ENCODE measurements around the gene RALGPS2.

DNA sequence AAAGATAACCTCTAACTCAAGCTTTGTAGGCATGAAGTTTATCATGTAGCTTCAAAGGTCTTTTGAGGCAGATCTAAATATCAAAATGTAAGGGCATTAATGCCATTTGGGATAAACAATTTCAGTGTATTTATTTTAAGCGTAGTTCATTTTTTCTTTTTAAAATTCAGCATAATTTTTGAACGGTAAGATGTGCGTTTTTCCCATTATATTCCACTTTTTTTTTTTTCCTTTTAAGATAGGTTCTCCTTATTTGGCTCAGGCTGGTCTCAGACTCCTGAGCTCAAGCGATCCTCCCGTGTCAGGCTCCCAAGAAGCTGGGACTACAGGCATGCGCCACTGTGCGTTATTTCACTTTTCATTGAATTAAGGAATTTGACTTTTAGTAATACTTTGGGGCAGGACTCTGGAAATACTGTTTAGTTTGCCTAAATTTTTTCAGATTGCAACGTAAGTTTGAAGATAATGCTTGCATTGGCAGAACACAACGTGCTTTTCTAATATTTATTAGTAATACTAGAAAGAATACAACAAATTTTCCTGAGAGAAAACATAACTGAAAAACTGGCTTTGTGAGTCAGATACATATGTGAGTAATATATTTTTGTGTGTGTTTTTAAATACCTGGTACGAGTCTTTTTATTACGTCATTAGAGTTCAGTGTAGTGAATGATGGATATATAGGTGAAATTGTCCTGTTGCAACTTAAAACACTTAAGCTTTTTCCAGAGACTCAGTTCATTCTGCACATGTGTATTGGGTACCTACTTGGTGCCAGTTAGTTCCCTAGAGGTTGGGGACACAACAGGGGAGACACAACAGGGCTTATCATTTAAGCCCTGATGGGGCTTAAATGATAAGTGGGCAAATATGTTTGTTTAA is 2.2 kb downstream of the RALGPS2 start:
- TF ChIP-seq, protein P1, sequence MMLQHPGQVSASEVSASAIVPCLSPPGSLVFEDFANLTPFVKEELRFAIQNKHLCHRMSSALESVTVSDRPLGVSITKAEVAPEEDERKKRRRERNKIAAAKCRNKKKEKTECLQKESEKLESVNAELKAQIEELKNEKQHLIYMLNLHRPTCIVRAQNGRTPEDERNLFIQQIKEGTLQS (CRISPR knock-in tag; conservative IDR thresholded peaks at IDR 0.05), result no peak
- TF ChIP-seq, protein P2, sequence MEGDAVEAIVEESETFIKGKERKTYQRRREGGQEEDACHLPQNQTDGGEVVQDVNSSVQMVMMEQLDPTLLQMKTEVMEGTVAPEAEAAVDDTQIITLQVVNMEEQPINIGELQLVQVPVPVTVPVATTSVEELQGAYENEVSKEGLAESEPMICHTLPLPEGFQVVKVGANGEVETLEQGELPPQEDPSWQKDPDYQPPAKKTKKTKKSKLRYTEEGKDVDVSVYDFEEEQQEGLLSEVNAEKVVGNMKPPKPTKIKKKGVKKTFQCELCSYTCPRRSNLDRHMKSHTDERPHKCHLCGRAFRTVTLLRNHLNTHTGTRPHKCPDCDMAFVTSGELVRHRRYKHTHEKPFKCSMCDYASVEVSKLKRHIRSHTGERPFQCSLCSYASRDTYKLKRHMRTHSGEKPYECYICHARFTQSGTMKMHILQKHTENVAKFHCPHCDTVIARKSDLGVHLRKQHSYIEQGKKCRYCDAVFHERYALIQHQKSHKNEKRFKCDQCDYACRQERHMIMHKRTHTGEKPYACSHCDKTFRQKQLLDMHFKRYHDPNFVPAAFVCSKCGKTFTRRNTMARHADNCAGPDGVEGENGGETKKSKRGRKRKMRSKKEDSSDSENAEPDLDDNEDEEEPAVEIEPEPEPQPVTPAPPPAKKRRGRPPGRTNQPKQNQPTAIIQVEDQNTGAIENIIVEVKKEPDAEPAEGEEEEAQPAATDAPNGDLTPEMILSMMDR (IDR thresholded peaks at IDR 0.05), result no peak
- TF ChIP-seq, protein P3, sequence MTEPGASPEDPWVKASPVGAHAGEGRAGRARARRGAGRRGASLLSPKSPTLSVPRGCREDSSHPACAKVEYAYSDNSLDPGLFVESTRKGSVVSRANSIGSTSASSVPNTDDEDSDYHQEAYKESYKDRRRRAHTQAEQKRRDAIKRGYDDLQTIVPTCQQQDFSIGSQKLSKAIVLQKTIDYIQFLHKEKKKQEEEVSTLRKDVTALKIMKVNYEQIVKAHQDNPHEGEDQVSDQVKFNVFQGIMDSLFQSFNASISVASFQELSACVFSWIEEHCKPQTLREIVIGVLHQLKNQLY (CRISPR knock-in tag; IDR thresholded peaks at IDR 0.05), result no peak
- TF ChIP-seq, protein P4, sequence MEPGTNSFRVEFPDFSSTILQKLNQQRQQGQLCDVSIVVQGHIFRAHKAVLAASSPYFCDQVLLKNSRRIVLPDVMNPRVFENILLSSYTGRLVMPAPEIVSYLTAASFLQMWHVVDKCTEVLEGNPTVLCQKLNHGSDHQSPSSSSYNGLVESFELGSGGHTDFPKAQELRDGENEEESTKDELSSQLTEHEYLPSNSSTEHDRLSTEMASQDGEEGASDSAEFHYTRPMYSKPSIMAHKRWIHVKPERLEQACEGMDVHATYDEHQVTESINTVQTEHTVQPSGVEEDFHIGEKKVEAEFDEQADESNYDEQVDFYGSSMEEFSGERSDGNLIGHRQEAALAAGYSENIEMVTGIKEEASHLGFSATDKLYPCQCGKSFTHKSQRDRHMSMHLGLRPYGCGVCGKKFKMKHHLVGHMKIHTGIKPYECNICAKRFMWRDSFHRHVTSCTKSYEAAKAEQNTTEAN (CRISPR knock-in tag; IDR thresholded peaks at IDR 0.05), result no peak

Data from WTC11 (cell line).